Central memory CD4-positive, alpha-beta T cell (primary cell): ENCODE measurements around the gene KLHDC1.

Experiments
- DNase-seq: peaks from one replicate; pipeline ENCODE4 v3.0.0; 2022

KLHDC1 gene

GRCh38 chr14:49792618-49793017 is 99.7 kb downstream of the KLHDC1 start:
- no peak for DNase-seq

GRCh38 chr14:49796025-49796424 is 103.1 kb downstream of the KLHDC1 start:
- no peak for DNase-seq
